ENCODE results near the gene ZNF680.
"Not testable (repeated sequence)": the region's sequence is repeated elsewhere in the genome, so short reads cannot be mapped to it uniquely, and the experiment has no call there.

- peak in 3 of 7 experiments; percentile 2 to 10 (median 5) for TF ChIP-seq CTCF (IDR thresholded peaks at IDR 0.05)
- not testable (repeated sequence) for TF ChIP-seq POLR2A (IDR thresholded peaks at IDR 0.05)
These were observed 6.8 kb upstream of the ZNF680 start for GRCh38 chr7:64569372-64570283.

Data from body of pancreas (tissue), 4 donors.